HG03575 (cell line): ENCODE results near the gene NLE1.
"Not testable (repeated sequence)": the region's sequence is repeated elsewhere in the genome, so short reads cannot be mapped to it uniquely, and the experiment has no call there.

Source experiments
- ATAC-seq: cut with Tn5 transposase; IDR thresholded peaks from one replicate; pipeline ENCODE4 v1.9.1; 2021; ENCODE audit not compliant: unreplicated experiment, insufficient number of reproducible peaks, low FRiP score; ENCODE audit errors: extremely low read depth

The NLE1 gene

DNA sequence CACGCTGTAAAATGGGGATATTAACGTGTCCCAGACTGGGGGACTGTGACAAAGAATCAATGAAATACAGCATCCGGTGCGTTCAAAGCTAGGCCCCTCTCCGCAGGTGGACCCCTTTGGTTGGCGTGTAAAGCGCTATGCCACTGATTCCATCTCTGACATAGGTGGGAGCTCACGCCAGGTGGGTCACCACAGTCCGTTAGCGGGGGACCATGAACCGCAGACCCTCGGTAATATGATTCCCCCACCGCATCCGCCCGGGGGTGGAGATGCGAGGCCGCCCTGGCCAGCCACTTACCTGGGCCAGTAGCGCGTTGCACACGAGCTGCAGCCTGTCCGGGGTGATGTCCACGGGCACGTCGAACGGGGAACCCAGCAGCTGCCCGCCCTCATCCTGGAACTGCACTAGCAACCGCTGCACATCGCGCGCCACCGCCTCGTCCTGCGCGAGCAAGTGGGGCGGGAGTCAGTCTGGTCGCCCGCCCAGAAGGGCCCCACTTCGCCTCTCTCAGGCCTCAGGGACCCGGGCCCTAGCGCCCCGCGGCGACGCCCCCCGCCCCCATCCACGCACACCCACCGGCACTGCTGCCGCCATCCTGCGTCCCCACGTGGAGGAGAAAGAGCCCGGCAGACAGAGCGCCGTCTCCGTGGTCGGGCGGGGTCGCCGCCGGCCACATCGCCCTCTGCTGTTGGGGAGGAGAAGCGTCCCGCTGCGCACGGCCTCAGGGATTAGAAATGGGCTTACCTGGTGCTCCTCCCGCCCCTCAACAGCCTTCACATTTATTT, at the start of gene NLE1:
Gene NLE1 (minus strand): TSS at position 623 of the 786 bp plus-strand sequence. CDS start 28 bp downstream, at position 595.
- no peak for ATAC-seq

DNA sequence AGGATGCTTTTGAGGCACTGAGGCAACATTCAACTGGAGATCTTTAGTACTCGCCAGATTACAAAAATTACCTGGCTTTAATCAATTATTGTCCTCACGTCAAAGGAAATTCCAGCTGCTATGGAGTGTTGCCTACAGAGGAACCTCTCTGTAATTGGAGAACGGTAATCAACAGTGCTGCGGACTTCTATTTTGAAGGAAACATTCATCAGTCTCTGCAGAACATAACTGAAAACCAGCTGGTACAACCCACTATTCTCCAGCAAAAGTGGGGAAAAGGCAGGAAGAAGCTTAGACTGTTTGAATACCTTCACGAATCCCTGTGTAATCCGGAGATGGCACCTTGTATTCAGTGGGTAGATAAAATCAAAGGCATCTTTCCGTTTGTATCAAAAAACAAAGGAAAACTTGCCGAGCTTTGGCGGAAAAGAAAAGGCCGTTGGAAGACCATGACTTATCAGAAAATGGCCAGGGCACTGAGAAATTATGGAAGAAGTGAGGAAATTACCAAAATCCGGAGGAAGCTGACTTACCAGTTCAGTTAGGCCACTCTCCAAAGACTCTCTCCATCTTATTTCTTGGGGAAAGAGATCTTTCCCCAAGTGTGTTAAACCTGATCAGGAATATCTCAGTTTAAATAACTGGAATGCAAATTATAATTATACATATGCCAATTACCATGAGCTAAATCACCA, 49.0 kb upstream of the NLE1 start:
- no peak for ATAC-seq

DNA sequence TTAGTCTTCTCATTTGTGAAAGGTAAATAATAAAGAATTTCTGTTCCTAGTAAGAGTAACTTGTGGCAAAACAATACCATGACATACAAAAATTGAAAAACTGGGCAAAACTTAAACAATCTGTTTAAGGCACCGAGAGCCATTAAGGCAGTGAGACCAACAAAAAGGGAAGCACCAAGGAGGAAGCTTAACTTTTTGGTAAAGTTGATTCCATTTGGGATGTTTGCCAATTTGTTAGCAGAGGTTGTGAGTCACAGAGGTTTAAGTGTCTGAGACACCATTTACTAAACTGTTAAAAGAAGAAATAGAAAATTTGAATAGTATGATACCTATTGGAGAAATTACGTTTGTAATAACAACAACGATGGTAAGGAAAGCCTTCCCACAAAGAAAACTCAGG, 47.2 kb upstream of the NLE1 start:
- ATAC-seq, result no peak

DNA sequence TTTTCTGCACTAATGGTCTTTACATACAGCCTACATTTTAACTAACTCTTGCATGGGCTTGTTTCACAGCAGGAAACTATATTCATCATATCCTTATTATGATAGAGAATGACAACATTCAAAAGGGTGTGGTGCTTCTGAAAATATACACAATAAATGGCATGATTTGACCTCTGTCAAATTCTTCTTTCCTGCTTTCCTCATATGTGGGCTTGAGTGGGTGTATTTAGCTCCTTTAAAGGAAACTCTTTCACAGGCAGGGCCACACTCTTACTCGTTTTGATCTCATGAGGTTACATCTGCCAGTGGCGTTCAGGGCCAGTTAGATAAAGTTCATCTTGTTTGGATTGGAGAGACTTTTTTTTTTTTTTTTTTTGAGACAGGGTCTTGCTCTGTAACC, 46.0 kb upstream of the NLE1 start:
- no peak for ATAC-seq

DNA sequence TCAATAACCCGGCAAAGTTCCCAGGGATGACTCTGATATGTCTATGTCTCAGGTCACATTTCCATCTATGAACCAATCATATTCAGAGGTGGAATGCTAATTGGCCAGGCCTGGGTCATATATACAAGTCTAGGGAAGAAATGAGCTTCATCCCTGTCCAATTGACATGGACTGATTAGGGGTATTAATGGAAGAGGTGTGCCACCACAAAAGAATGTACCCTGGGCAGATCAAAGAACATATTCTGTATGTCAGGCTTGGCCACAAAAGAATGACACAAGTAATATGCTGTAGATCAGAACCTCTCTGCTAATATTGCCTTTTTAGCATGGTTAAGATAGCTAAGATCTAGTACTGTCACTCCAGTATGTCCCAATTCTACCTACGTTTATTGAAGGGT, 45.4 kb upstream of the NLE1 start:
- no peak for ATAC-seq

DNA sequence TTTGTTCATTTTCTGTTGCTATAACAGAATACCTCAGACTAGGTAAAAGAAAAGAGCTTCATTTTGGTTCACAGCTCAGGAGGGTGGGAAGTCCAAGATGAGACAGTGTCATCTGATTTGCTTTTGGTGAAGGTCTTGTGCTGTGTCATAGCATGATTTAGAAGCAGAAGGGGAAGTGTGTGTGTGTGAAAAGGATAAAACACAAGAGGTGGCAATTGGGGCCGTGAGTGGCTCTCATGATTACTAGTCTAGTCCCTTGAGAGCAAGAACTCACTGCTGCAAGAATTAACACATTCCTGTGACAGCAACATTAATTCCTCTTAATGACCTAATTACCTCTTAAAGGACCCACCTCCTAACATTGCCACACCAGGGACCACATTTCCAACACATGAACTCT, 43.7 kb upstream of the NLE1 start:
- ATAC-seq, result no peak

DNA sequence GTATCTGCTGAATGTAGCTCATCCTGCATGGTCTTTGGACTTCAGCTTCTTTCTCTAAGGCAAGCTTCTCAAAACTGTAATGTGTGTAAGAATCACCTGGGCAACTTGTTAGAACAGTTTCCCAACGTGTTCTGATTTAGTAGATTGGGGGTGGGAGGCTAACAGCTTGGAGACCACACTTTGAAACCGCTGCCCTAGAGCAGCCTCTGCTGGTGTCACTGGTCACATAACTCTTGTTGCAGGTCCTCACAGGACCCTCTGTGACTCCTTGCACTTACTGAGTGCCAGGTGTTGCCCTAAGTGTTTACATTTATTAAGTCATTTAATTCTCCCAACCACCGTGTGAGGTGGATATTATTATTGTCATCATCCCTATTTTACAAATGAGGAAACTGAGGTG, 42.2 kb upstream of the NLE1 start:
- no peak for ATAC-seq

DNA sequence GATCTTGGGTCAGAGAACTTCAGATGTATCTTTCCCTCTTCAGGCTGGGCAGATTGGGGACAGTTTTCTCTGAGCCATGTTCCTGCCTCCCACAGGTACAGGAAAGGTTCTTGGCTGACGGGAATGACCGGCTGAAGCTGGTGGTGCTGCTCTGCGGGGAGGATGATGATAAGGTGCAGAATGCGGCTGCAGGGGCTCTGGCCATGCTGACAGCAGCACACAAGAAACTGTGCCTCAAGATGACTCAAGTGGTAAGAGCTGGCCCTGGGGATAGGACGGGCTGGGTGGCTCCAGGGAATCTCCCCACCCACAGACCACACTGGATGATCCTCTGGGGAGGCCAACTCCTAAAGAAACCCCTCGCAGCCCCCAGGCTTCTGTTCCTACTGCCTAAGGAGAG, 41.2 kb upstream of the NLE1 start:
- ATAC-seq, result no peak

DNA sequence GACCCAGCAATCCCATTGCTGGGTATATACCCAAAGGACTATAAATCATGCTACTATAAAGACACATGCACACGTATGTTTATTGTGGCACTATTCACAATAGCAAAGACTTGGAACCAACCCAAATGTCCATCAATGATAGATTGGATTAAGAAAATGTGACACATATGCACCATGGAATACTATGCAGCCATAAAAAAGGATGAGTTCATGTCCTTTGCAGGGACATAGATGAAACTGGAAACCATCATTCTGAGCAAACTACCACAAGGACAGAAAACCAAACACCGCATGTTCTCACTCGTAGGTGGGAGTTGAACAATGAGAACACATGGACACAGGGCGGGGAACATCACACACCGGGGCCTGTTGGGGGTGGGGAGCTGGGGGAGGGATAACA, 37.3 kb upstream of the NLE1 start:
- not testable (repeated sequence) for ATAC-seq

DNA sequence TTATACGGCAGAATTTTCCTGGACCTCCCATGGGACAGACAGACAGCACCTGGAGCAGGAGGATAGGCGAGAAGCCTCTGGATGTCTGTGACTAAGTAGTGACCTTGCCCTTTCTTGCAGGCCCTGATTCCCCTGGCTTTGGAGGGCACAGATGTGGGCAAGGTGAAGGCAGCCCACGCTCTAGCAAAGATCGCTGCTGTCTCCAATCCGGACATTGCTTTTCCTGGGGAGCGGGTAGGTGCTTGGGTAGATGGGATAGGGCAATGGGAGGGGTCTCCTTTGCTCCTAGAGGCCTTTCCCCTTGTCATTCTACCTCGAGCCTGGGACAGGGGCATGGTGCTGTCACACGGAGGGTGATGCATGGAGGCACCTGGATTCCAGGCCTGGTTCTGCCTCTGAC, 34.8 kb upstream of the NLE1 start:
- no peak for ATAC-seq

DNA sequence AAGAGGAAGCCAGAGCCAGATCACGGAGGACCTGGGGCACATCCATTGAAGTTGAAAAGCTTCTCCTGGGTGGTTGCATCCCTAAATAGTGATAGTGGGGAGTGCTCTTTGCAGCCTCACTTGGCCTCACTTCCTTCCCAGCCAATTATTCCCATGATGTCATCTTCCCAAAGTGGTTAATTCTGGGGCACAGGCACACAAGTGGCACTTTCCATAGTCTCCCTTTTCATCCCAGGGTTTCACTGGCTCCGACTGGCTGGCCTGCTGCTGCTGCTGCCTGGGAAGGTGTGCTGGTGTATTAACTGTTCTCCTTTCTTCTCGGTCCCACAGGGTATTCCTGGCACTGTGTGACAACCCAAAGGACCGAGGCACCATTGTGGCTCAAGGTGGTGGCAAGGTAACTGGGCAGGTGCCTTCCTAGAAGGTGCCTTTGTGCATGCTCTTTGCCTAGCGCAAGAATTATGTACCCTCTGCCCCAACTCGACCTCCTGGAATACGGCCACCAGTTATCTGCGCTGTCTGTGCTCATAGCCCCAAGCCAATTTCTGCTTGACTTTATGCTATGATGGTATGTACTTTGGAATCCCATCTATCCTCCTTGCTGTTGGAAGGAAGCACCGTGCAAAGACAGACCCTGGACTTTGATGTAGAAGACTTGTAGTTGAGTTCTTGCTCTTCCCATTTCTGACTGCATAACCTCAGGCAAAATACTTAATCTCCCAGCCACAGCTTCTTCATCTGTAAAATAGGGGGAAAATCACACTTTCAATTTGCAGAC, 33.7 kb upstream of the NLE1 start:
- no peak for ATAC-seq

DNA sequence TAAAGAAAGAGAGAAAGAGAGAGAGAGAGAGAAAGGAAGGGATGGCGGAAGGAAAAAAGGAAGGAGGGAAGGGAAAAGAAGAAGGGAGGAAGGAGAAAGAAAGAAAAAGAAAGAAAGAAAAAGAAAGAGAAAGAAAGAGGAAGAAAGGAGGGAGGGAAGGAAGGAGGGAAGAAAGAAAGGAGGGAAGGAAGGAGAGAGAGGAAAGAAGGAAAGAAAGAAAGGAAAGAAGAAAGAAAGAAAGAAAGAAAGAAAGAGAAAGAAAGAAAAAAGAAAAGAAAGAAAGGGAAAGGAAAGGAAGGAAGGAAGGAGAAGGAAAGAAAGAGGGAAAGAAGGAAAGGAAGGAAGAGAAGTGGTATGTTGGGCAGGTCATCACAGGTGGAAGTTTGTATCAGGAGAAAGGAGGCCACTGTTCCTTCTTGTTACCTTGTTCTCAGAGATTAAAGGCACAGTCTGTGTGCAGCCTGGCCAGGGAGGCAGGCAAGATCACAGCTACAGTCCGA, 32.8 kb upstream of the NLE1 start:
- ATAC-seq, result no peak

DNA sequence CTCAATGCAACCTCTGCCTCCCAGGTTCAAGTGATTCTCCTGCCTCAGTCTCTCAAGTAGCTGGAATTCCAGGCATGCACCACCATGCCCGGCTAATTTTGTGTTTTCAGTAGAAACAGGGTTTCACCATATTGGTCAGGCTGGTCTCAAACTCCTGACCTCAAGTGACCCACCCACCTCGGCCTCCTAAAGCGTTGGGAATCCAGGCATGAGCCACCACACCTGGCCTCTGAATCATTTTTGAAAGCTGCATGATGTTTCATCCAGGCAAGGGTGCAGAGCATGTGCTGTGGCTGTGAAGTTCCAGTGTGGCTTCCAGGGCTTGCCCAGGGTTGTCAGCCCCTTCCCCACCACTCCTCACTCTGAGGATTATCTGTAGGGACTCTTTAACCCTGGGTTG, 30.2 kb upstream of the NLE1 start:
- not testable (repeated sequence) for ATAC-seq

DNA sequence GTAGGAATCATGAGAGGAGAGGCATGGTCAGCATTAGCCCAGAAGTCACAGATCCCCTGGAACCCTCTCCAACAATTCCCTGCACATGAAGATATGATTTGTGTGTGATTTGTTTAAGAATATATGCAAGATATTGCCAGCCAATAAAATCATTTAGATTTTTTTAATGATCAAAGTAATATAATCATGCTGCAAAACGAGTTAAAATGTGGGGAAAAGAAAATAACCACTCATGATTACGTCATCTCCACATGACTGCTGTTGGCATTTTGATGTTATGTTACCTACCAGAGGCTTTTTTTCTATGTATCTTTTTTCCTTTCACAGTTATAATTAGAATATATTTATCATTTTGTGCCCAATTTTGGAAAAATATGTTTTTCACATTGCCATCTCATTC, 29.7 kb upstream of the NLE1 start:
- no peak for ATAC-seq

DNA sequence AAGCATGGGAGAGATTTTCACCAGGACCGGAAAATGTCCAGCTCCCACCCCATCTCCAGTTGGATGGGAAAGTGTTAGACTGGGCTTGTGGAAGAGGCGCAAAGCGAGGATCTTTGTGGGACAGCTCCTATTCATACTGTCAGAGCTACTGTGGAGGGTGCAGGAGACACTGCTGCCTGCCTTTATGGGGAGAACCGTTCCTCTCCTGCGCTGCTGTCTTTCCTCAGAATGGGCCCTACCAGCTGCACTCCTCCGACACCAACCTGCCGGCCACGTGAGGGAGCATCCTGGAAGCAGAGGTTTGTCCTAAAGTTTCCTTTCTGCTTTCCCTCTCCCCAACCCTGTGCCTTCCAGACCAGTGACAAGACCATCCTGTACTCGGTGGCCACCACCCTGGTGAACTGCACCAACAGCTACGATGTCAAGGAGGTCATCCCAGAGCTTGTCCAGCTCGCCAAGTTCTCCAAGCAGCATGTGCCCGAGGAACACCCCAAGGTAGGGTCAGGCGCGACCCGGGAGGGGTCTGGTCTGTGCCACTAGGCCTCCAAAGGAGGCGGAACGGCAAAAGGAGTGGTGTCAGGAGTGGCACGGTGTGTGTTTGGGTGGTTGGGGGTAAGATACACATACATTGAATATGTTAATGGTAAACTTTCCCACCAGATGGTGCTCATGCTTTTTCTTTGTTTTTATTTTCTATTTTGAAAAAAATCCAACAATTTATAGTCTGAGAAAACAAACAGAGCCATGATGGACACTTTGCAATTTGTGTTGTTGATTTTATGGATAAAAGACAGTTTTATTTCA, 29.1 kb upstream of the NLE1 start:
- ATAC-seq, result no peak

DNA sequence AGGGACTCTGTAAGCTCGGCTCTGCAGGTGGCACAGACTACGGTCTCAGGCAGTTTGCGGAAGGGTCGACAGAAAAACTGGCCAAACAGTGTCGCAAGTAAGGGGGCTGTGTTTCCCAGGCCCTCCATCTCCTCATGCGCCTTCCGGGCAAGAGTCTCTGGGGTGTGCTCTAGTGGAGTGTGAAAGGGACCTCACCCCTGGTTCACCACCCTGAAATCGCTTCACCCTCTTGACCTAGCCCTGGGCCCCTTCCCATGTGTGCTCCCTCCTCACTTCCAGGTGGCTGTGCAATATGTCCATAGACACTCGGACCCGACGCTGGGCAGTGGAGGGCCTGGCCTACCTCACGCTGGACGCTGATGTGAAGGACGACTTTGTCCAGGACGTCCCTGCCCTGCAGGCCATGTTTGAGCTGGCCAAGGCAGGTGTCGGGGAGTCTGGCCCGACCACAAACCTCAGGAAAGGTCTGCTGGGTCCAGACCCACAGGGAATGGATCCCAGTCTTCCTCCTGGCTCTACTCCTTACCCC, 27.8 kb upstream of the NLE1 start:
- no peak for ATAC-seq

DNA sequence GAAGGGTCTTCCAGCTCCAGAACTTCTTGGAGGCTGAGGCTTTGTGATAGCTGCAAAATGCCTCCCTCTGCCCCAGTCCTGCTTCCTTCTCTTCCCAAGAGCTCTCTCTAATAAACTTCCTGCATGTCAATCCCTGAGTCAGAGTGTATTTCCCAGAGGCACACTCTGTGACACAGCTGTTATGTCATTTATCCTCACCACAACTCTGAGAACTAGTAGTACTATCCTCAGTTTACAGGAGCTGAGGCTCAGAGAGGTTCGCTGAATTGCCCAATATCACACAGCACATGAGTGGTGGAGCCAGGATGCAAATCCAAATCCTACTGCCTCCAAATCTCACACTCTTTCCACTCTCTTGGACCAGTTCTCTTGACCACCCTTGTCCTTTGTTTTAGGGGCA, 25.6 kb upstream of the NLE1 start:
- no peak for ATAC-seq

DNA sequence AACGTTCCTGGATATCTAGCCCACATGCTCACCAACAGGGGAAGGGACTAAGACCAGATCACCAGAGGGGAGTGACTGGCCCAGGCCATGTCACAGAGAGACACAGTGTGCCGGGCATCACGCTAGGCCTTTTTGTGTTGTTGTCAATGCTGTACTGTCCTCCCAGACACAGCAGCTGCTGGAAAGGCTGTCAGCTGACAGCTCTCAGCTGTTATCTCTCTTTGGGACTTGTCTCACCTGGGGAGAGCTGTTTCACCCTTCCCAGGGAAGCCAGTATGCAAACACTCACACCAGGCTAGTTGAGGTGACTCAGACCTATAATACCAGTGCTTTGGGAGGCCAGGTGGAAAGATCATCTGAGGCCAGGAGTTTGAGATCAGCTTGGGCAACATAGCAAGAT, 24.9 kb upstream of the NLE1 start:
- no peak for ATAC-seq

DNA sequence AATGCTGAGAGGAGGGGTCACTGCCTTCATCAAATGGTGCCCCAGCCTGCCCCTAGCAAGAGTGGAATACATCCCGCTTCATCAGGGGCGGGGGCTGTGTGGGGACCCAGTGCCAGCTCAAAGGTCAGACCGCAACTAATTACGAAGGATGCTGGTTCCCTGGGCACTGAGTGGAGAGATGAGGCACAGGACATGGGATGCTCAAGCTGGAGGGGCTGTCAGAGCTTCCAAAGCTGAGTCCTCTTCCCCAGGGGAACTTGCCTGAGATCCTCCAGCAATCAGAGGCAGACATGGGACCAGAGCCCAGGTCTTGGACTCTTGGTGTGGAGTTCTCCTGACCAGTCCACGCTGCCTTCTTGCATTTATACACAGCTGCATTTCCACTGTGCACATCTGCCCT, 24.4 kb upstream of the NLE1 start:
- ATAC-seq, result no peak
